NCI-H2029 (cell line): ENCODE results near the gene C5.
"Not testable (repeated sequence)": the region's sequence is repeated elsewhere in the genome, so short reads cannot be mapped to it uniquely, and the experiment has no call there.

Experiments used
- DNase-seq: peaks from one replicate; lab custom pipeline; 2025; lab: John Stamatoyannopoulos, UW

Gene C5

GRCh38 chr9:121048175-121048574 lies 1.9 kb downstream of the C5 start:
- no peak for DNase-seq

GRCh38 chr9:121038804-121039203 lies 11.3 kb downstream of the C5 start:
- DNase-seq, result no peak

GRCh38 chr9:121038362-121038761 lies 11.7 kb downstream of the C5 start:
- no peak for DNase-seq

- DNase-seq, result not testable (repeated sequence)
These were observed 14.4 kb downstream of the C5 start for GRCh38 chr9:121035717-121036116.

- DNase-seq, result no peak
These were observed 15.5 kb downstream of the C5 start for GRCh38 chr9:121034529-121034928.

GRCh38 chr9:121029469-121029868 lies 20.6 kb downstream of the C5 start:
- DNase-seq, result no peak

- DNase-seq, result not testable (repeated sequence)
These were observed 21.8 kb downstream of the C5 start for GRCh38 chr9:121028285-121028684.

GRCh38 chr9:121026768-121027167 lies 23.3 kb downstream of the C5 start:
- DNase-seq, result no peak

GRCh38 chr9:121026260-121026691 lies 23.8 kb downstream of the C5 start:
- no peak for DNase-seq

- DNase-seq, result no peak
These were observed 25.8 kb downstream of the C5 start for GRCh38 chr9:121024237-121024636.

- DNase-seq, result no peak
These were observed 27.0 kb downstream of the C5 start for GRCh38 chr9:121023064-121023463.

GRCh38 chr9:121021301-121021700 lies 28.8 kb downstream of the C5 start:
- no peak for DNase-seq

GRCh38 chr9:121019273-121019672 lies 30.8 kb downstream of the C5 start:
- no peak for DNase-seq

GRCh38 chr9:121013911-121014310 lies 36.2 kb downstream of the C5 start:
- no peak for DNase-seq

- DNase-seq, result no peak
These were observed 40.4 kb downstream of the C5 start for GRCh38 chr9:121009650-121010049.

GRCh38 chr9:120999317-120999716 lies 50.8 kb downstream of the C5 start:
- DNase-seq, result no peak

- no peak for DNase-seq
These were observed 52.0 kb downstream of the C5 start for GRCh38 chr9:120998111-120998510.

- no peak for DNase-seq
These were observed 52.6 kb downstream of the C5 start for GRCh38 chr9:120997502-120997901.

GRCh38 chr9:120996409-120996808 lies 53.7 kb downstream of the C5 start:
- no peak for DNase-seq

GRCh38 chr9:120989065-120989464 lies 61.0 kb downstream of the C5 start:
- DNase-seq, result no peak

GRCh38 chr9:120985819-120986222 lies 64.3 kb downstream of the C5 start:
- peak; percentile 13 for DNase-seq

GRCh38 chr9:120983259-120983837 lies 66.7 kb downstream of the C5 start:
- DNase-seq, result no peak

GRCh38 chr9:120982836-120983235 lies 67.2 kb downstream of the C5 start:
- DNase-seq, result no peak

GRCh38 chr9:120980951-120981350 lies 69.1 kb downstream of the C5 start:
- DNase-seq, result no peak

- DNase-seq, result no peak
These were observed 70.3 kb downstream of the C5 start for GRCh38 chr9:120979797-120980196.
